Activated CD4-positive, alpha-beta memory T cell treated with anti-CD3 and anti-CD28 coated beads for 36 hours (primary cell): ENCODE data around the gene EXTL1. TPM values are rescaled to one million over a fixed set of nuclear protein-coding genes. Genes with fewer than 3 reads are reported as not detected.

Experiments used
- CTCF ChIA-PET: fragments of 350-600 bp; sonication (Branson Sonifier 250); formaldehyde crosslinking; loops from one replicate; lab custom pipeline; 2021; ENCODE audit warnings: antibody characterized with exemption, inconsistent platforms; lab: Charles Lee
- POLR2A ChIA-PET: fragments of 350-600 bp; sonication (Branson Sonifier 250); formaldehyde crosslinking; loops from one replicate; lab custom pipeline; 2021; ENCODE audit warnings: antibody characterized with exemption; lab: Charles Lee
- DNase-seq: peaks from one replicate; pipeline ENCODE4 v3.0.0-alpha.2; 2020
- H3K27ac Mint-ChIP-seq: one replicate; pipeline ENCODE4 v1.8.0; 2021; ENCODE audit warnings: mixed read lengths
- H3K27me3 Mint-ChIP-seq: one replicate; pipeline ENCODE4 v1.8.0; 2021; ENCODE audit warnings: mixed read lengths
- H3K36me3 Mint-ChIP-seq: one replicate; pipeline ENCODE4 v1.8.0; 2021; ENCODE audit warnings: mixed read lengths
- H3K4me1 Mint-ChIP-seq: one replicate; pipeline ENCODE4 v1.8.0; 2021; ENCODE audit warnings: low read depth, mixed read lengths
- H3K4me3 Mint-ChIP-seq: one replicate; pipeline ENCODE4 v1.8.0; 2021; ENCODE audit warnings: mild to moderate bottlenecking, mixed read lengths
- H3K9me3 Mint-ChIP-seq: one replicate; pipeline ENCODE4 v1.8.0; 2021; ENCODE audit warnings: mixed read lengths
- intact Hi-C: fragments of 100-400 bp; cut with micrococcal nuclease; formaldehyde crosslinking; loops from one replicate; pipeline ENCODE4 v1.15.1; 2023
- total RNA-seq, 2 experiments: library from RNA; stranded (reverse); gene quantifications; one replicate each; pipeline ENCODE4 v1.2.3, GENCODE V29; 2021

The EXTL1 gene
- total RNA-seq, 2 experiments from 2014 or later = not detected

GRCh38 chr1:26081267-26082019 is 59.9 kb downstream of the EXTL1 start:
- H3K27me3 Mint-ChIP-seq = peaks cover 14% of the 10 kb centered on the region
- intact Hi-C loops = no loop called here
- ChIA-PET CTCF (no interaction called here), POLR2A (no interaction called here)
- H3K4me1 Mint-ChIP-seq = peaks cover 3% of the 10 kb centered on the region
- no peak overlapping the region for H3K4me3 Mint-ChIP-seq
- DNase-seq = no peak
- H3K9me3 Mint-ChIP-seq = no peaks in the 10 kb centered on the region
- no peak overlapping the region for H3K27ac Mint-ChIP-seq
- no peaks in the 10 kb centered on the region for H3K36me3 Mint-ChIP-seq

GRCh38 chr1:26082020-26082350 is 60.4 kb downstream of the EXTL1 start:
- H3K36me3 Mint-ChIP-seq = no peaks in the 10 kb centered on the region
- H3K4me1 Mint-ChIP-seq = peaks cover 3% of the 10 kb centered on the region
- POLR2A ChIA-PET = no interaction called here
- peaks cover 16% of the 10 kb centered on the region for H3K27me3 Mint-ChIP-seq
- H3K27ac Mint-ChIP-seq = no peak overlapping the region
- H3K9me3 Mint-ChIP-seq = no peaks in the 10 kb centered on the region
- CTCF ChIA-PET = no interaction called here
- H3K4me3 Mint-ChIP-seq = no peak overlapping the region
- DNase-seq = no peak
- intact Hi-C loops = no loop called here

GRCh38 chr1:26083208-26083607 is 61.6 kb downstream of the EXTL1 start:
- Mint-ChIP-seq H3K27me3 (peaks cover 16% of the 10 kb centered on the region), H3K4me3 (no peak overlapping the region), H3K36me3 (no peaks in the 10 kb centered on the region), H3K9me3 (no peaks in the 10 kb centered on the region), H3K4me1 (peaks cover 3% of the 10 kb centered on the region), H3K27ac (no peak overlapping the region)
- ChIA-PET POLR2A (no interaction called here), CTCF (no interaction called here)
- DNase-seq = no peak
- intact Hi-C loops = no loop called here

- no peak for DNase-seq
- H3K36me3 Mint-ChIP-seq = no peaks in the 10 kb centered on the region
- CTCF ChIA-PET = interaction anchor here (2.1 kb wide), 1 partner anchor 60 kb away, joined by 6 read pairs; no protein-coding TSS in a partner anchor
- POLR2A ChIA-PET = no interaction called here
- no peaks in the 10 kb centered on the region for H3K4me1 Mint-ChIP-seq
- no peak overlapping the region for H3K4me3 Mint-ChIP-seq
- intact Hi-C loops = no loop called here
- H3K27ac Mint-ChIP-seq = no peak overlapping the region
- no peaks in the 10 kb centered on the region for H3K9me3 Mint-ChIP-seq
- peaks cover 16% of the 10 kb centered on the region for H3K27me3 Mint-ChIP-seq
Observed at GRCh38 chr1:26084091-26084561, 62.6 kb downstream of the EXTL1 start.

- Mint-ChIP-seq H3K9me3 (no peaks in the 10 kb centered on the region), H3K27ac (no peak overlapping the region), H3K4me1 (no peaks in the 10 kb centered on the region), H3K27me3 (peaks cover 16% of the 10 kb centered on the region), H3K36me3 (no peaks in the 10 kb centered on the region), H3K4me3 (no peak overlapping the region)
- intact Hi-C loops = no loop called here
- DNase-seq = no peak
- POLR2A ChIA-PET = no interaction called here
- CTCF ChIA-PET = interaction anchor here (1.0 to 2.1 kb wide), 2 partner anchors 60 to 85 kb away, joined by 4 to 6 read pairs; partner anchors contain the start of gene ZNF593
Observed at GRCh38 chr1:26084844-26085243, 63.3 kb downstream of the EXTL1 start.

Other genes with a start within 250 kb of the EXTL1 start
- gene SELENON, start 221.6 kb upstream of the EXTL1 start, total RNA-seq = 10 to 100 TPM; 26.8 to 26.9 TPM
- 10 to 100 TPM; 28.0 to 31.1 TPM for gene MTFR1L, start 201.8 kb upstream of the EXTL1 start, total RNA-seq
- 10 to 100 TPM in 1 of 2 experiments, 1 to 10 TPM in 1; 7.8 to 10.1 TPM for gene AUNIP, start 162.3 kb upstream of the EXTL1 start, total RNA-seq
- gene PAQR7, start 146.1 kb upstream of the EXTL1 start, total RNA-seq = 1 to 10 TPM; 4.1 to 4.2 TPM
- 100 to 1,000 TPM; 619 to 630 TPM for gene STMN1, start 115.4 kb upstream of the EXTL1 start, total RNA-seq
- gene PAFAH2, start 23.7 kb upstream of the EXTL1 start, total RNA-seq = 1 to 10 TPM; 5.9 to 7.3 TPM
- gene SLC30A2, start 24.3 kb downstream of the EXTL1 start, total RNA-seq = not detected
- gene TRIM63, start 45.9 kb downstream of the EXTL1 start, total RNA-seq = under 1 TPM; 0.17 to 0.19 TPM
- gene PDIK1L, start 90.0 kb downstream of the EXTL1 start, total RNA-seq = 10 to 100 TPM; 14.9 to 15.2 TPM
- gene FAM110D, start 137.3 kb downstream of the EXTL1 start, total RNA-seq = not detected
- not detected for gene C1orf232, start 147.2 kb downstream of the EXTL1 start, total RNA-seq
- 10 to 100 TPM; 37.4 to 38.0 TPM for gene ZNF593, start 148.1 kb downstream of the EXTL1 start, total RNA-seq
- not detected for gene ZNF593OS, start 150.1 kb downstream of the EXTL1 start, total RNA-seq
- 1 to 10 TPM; 1.3 to 1.5 TPM for gene CNKSR1, start 155.7 kb downstream of the EXTL1 start, total RNA-seq
- not detected for gene CATSPER4, start 168.8 kb downstream of the EXTL1 start, total RNA-seq
- 10 to 100 TPM; 30.3 to 32.6 TPM for gene CEP85, start 212.4 kb downstream of the EXTL1 start, total RNA-seq